Measurements from ENCODE around the gene IQSEC1.

DNA sequence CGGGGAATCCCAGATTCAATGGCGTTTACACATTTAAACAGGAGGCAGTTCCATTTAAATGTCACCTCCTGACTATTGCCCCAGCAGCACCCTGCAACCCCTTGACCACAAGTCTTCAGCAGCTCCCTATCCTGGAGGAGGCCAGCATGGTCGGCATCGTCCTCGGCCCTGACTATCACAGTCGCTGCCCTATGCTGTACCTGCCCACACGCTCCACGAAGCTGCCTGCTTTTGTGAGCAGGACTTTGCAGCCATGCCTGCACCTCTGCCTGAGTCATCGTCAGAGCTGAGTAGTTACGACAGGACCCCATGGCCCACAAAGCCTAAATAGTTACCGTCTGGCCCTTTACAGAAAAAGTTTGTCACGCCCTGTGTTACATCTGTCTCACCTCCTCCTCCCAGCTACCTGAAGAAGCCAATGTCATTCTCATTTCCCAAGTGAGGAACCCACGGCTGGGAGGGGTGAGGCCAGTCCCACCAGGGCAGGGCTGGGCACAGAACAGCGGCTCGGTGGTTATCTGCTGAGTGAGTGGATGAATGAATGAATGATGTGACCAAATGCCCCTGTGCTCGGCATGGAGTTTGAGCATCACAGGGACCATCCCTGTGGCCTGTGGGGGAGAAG, 47.8 kb upstream of the IQSEC1 start:
- TF ChIP-seq, protein P1, sequence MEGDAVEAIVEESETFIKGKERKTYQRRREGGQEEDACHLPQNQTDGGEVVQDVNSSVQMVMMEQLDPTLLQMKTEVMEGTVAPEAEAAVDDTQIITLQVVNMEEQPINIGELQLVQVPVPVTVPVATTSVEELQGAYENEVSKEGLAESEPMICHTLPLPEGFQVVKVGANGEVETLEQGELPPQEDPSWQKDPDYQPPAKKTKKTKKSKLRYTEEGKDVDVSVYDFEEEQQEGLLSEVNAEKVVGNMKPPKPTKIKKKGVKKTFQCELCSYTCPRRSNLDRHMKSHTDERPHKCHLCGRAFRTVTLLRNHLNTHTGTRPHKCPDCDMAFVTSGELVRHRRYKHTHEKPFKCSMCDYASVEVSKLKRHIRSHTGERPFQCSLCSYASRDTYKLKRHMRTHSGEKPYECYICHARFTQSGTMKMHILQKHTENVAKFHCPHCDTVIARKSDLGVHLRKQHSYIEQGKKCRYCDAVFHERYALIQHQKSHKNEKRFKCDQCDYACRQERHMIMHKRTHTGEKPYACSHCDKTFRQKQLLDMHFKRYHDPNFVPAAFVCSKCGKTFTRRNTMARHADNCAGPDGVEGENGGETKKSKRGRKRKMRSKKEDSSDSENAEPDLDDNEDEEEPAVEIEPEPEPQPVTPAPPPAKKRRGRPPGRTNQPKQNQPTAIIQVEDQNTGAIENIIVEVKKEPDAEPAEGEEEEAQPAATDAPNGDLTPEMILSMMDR (conservative IDR thresholded peaks at IDR 0.05; ENCODE audit: low read depth in 2 of 2) = no peak
- TF ChIP-seq, protein P2, sequence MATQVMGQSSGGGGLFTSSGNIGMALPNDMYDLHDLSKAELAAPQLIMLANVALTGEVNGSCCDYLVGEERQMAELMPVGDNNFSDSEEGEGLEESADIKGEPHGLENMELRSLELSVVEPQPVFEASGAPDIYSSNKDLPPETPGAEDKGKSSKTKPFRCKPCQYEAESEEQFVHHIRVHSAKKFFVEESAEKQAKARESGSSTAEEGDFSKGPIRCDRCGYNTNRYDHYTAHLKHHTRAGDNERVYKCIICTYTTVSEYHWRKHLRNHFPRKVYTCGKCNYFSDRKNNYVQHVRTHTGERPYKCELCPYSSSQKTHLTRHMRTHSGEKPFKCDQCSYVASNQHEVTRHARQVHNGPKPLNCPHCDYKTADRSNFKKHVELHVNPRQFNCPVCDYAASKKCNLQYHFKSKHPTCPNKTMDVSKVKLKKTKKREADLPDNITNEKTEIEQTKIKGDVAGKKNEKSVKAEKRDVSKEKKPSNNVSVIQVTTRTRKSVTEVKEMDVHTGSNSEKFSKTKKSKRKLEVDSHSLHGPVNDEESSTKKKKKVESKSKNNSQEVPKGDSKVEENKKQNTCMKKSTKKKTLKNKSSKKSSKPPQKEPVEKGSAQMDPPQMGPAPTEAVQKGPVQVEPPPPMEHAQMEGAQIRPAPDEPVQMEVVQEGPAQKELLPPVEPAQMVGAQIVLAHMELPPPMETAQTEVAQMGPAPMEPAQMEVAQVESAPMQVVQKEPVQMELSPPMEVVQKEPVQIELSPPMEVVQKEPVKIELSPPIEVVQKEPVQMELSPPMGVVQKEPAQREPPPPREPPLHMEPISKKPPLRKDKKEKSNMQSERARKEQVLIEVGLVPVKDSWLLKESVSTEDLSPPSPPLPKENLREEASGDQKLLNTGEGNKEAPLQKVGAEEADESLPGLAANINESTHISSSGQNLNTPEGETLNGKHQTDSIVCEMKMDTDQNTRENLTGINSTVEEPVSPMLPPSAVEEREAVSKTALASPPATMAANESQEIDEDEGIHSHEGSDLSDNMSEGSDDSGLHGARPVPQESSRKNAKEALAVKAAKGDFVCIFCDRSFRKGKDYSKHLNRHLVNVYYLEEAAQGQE (IDR thresholded peaks at IDR 0.05; ENCODE audit: unreplicated experiment) = no peak
- TF ChIP-seq EZH2phosphoT487 (IDR thresholded peaks at IDR 0.05; ENCODE audit: unreplicated experiment) (no peak), JUNB (IDR thresholded peaks at IDR 0.05; ENCODE audit: unreplicated experiment) (no peak), EZH2 (IDR thresholded peaks at IDR 0.05; ENCODE audit: low read depth, unreplicated experiment) (no peak), POLR2AphosphoS5 (IDR thresholded peaks at IDR 0.05; ENCODE audit: low read depth) (no peak), ZNF114 (CRISPR knock-in tag; IDR thresholded peaks at IDR 0.05) (no peak), NANOG (IDR thresholded peaks at IDR 0.05; ENCODE audit: borderline replicate concordance) (no peak), CREB1 (CRISPR knock-in tag; IDR thresholded peaks at IDR 0.05; ENCODE audit: low read depth) (no peak), ETS1 (IDR thresholded peaks at IDR 0.05) (no peak), STAT1 (IDR thresholded peaks at IDR 0.05; ENCODE audit: unreplicated experiment) (no peak)
